ENCODE measurements around the gene GGT7.
"Not testable (repeated sequence)": the region's sequence is repeated elsewhere in the genome, so short reads cannot be mapped to it uniquely, and the experiment has no call there.

The GGT7 gene

DNA sequence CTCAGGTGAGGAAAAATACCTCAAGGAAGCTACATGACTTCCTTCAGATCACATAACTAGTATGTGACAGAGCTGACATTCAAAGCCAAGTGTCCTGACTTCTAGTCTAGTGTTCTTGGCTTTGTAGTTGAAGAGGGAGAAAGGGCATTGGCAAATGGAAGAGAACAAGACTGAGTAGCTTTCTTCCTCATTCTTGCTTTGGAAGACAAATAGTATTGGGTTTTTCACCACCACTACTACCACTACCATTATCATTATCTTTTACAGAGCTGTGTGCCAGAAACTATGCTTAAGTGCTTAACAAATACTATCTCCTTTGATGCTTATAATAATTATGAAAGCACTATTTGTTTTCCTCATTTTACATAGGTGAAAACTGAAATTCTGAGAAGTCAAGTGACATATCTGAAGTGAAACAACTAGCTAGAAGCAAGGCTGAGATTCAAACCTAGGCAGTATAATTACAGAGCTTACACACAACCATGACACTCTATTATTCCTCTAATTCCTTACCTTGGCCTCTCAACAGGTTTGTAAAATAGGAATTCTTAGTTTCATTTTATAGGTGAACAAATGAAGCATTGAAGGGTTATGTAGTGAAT lies 10.5 kb upstream of the GGT7 start:
- no peak for DNase-seq

- DNase-seq = no peak
These were observed 9.0 kb upstream of the GGT7 start for GRCh38 chr20:34881689-34882088.

- DNase-seq = not testable (repeated sequence)
These were observed 8.3 kb upstream of the GGT7 start for GRCh38 chr20:34880971-34881370.

GRCh38 chr20:34880215-34880850 lies 7.7 kb upstream of the GGT7 start:
- no peak for DNase-seq

DNA sequence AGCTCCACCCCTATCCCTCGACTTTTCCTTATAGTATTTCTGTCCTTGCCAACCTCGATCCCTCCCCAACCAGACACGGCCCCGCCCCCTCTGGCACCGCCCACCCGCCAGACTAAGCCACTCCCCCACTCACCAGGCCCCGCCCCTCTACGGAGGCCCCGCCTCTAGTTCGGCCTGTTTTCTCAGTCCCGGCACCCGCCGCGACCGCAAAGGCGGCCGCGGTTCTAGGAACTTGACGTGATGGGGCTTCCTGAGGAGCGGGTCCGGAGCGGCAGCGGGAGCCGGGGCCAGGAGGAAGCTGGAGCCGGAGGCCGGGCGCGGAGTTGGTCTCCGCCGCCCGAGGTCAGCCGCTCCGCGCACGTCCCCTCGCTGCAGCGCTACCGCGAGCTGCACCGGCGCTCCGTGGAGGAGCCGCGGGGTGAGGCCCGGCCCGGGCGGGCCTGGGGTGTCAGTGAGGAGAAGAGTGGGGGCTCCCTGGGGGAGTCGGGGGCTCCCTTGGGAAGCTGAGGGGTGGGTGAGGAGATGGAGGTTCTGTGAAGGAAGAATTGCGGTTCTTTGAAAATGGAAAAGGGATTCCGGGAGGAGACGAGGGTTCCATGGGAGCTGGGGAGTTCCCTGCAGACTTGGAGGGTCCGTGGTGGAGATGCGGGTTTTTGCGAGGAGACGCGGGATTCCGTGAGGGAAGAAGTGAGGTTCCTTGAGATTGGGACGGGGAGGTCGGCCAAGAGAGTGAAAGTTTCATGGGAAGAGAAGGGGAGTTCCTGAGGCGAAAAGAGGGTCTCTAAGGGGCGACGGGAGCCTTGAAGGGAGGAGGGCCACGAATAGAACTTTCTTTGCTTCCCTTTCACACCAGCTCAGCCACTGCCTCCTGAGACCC lies 4.0 kb upstream of the GGT7 start, which contains the start of gene ACSS2:
Gene ACSS2, plus strand, starts transcription at position 207 of the 877 bp plus-strand sequence. Its CDS starts 34 bp downstream, at position 241.
- peak; percentile 46 for DNase-seq

DNA sequence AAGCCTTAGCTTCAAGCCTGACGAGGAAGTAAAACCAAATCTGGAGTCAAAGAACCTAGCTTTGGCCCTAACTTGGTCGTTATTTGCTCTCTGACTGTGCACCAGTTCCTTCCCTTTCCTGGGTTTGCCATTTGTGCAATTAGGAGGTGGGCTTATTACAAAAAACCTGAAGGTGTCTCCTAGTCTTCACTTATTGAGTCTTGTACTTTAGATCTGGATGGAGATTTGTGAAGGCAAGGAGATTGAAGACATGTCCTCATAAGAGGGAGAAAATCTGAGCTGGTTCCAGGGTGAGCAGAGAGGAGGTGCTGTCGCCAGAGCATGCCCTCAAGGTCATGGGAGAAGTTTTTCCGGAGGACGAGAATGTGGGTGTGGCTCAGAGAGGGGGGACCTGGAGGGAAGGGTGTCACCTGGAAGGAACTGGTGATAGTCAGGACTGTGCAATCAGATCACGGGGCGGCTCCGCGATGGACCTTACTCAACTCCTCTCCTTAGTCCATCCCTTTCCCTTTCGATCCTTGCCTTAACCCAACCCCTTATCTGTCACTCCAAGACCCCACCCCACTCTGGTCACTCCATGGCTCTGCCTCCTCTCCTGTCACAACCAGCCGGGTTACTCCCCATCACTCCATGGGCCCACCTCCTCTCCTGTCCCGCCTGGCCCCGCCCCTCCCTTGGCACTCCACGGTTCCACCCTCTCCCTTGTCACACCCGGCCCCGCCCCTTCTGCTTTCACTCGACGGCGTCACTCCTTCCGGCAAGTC lies 3.2 kb upstream of the GGT7 start:
- no peak for DNase-seq

- peak; percentile 9 for DNase-seq
These were observed 1.5 kb upstream of the GGT7 start for GRCh38 chr20:34874094-34874654.

- no peak for DNase-seq
These were observed 982 bp upstream of the GGT7 start for GRCh38 chr20:34873583-34874093.

- no peak for DNase-seq
These were observed 562 bp downstream of the GGT7 start for GRCh38 chr20:34871966-34872621.

GRCh38 chr20:34871320-34871926 lies 1.2 kb downstream of the GGT7 start:
- DNase-seq = no peak

DNA sequence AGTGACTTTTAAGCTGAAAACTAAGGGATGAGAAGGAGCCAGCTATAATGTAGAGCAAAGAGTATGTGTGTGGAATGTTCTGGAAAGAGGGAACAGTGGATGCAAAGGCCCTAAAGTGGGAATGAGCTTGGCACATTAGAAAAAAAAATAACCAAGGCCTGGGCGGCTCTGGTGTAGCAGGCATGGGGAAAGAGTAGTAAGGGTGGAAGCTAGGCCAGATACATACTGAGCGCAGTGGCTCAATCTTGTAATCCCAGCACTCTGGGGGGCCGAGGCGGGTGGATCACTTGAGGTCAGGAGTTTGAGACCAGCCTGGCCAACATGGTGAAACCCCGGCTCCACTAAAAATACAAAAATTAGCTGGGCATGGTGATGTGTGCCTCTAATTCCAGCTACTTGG lies 8.4 kb downstream of the GGT7 start:
- no peak for DNase-seq

GRCh38 chr20:34863421-34863965 lies 9.2 kb downstream of the GGT7 start:
- no peak for DNase-seq

DNA sequence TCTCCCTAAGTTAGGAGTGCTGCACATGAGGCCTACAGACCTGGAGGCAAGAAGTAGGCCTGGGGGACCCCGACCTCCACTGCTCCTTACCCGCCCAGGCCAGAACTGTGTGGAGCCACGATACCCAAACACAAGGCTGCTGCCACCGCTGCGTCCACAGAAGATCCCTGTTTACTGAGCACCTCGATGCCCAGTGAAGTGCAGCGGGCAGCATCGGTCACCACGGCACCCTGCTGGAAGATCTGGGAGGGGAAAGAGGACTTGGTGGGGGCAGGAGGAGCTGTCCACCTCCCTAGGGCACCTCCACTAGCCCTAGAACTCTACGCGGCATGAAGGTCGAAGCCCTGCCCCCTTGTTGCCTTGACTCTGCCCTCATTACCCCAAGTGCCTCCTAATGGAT lies 9.9 kb downstream of the GGT7 start:
- no peak for DNase-seq

GRCh38 chr20:34861386-34862084 lies 11.1 kb downstream of the GGT7 start:
- DNase-seq = no peak

- DNase-seq = no peak
These were observed 12.7 kb downstream of the GGT7 start for GRCh38 chr20:34859826-34860545.

- DNase-seq = no peak
These were observed 13.3 kb downstream of the GGT7 start for GRCh38 chr20:34859367-34859766.

GRCh38 chr20:34852298-34852697 lies 20.4 kb downstream of the GGT7 start:
- no peak for DNase-seq

- no peak for DNase-seq
These were observed 21.7 kb downstream of the GGT7 start for GRCh38 chr20:34850969-34851368.

DNA sequence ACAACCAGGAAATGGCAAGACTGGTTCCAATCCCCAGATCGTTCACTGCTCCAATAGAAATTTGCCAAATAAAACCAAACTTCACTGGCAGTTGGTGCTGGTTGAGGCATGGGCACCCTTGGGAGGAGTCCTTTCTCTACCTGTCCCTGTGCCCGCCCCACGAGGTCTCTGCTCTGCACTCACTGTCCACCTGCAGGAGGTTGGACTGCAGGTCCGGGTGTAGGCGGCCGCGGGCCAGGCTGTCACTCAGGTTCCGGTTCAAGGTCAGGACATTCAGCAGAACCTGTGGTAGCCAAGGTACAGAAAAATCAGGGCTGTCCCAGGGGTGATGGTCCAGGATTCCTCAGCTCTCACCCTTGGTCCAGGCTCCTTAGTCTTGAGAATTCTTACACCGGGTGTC lies 22.9 kb downstream of the GGT7 start:
- no peak for DNase-seq

DNA sequence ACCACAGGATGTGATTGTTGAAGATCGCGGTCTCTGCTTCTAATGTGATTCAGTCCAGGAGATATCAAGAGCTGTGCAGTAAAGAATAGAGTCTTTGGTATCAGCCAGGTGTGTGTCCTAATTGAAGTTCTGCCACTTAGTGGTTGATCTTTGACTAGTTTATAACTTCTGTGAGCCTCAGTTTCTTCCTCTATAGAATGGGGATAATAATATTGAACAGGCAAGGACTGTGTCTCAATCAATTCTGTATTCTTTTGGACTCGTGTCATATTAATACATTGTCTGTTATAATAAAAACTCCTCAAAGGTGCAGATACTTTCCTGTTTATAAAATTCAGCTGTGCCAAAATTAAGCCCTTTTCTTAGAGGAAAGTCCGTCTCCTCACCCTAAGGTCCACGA lies 24.1 kb downstream of the GGT7 start:
- DNase-seq = no peak
